LHCN-M2 (cell line): Measurements from ENCODE around the gene ANKS1A. TPM values are rescaled to one million over a fixed set of nuclear protein-coding genes. Genes with fewer than 3 reads are reported as not detected.
"Not testable (repeated sequence)": the region's sequence is repeated elsewhere in the genome, so short reads cannot be mapped to it uniquely, and the experiment has no call there.

Experiments used
- DNase-seq: peaks from one replicate; pipeline ENCODE4 v3.0.0-alpha.2; 2012; ENCODE audit warnings: low read depth
- total RNA-seq: library from RNA; depleted of rRNA; stranded (reverse); fragments of >200 nt; gene quantifications from 2 replicates; pipeline ENCODE4 v1.2.3, GENCODE V29; 2014

Gene ANKS1A
- total RNA-seq, 1 experiment from 2014 or later = 13.4 TPM

- DNase-seq = no peak
Measured at GRCh38 chr6:34993213-34993612, 104.2 kb downstream of the ANKS1A start.

GRCh38 chr6:34994693-34995092 lies 105.6 kb downstream of the ANKS1A start:
- no peak for DNase-seq

GRCh38 chr6:34998417-34998816 lies 109.4 kb downstream of the ANKS1A start:
- not testable (repeated sequence) for DNase-seq

- DNase-seq = not testable (repeated sequence)
Measured at GRCh38 chr6:34999153-34999552, 110.1 kb downstream of the ANKS1A start.

- not testable (repeated sequence) for DNase-seq
Measured at GRCh38 chr6:34999962-35000361, 110.9 kb downstream of the ANKS1A start.

GRCh38 chr6:35001349-35001748 lies 112.3 kb downstream of the ANKS1A start:
- not testable (repeated sequence) for DNase-seq

- not testable (repeated sequence) for DNase-seq
Measured at GRCh38 chr6:35003886-35004530, 115.0 kb downstream of the ANKS1A start.

GRCh38 chr6:35007016-35007415 lies 118.0 kb downstream of the ANKS1A start:
- no peak for DNase-seq

GRCh38 chr6:35008858-35009257 lies 119.8 kb downstream of the ANKS1A start:
- DNase-seq = no peak

- DNase-seq = no peak
Measured at GRCh38 chr6:35011096-35012041, 122.3 kb downstream of the ANKS1A start.

GRCh38 chr6:35013701-35014100 lies 124.6 kb downstream of the ANKS1A start:
- no peak for DNase-seq

GRCh38 chr6:35014341-35014740 lies 125.3 kb downstream of the ANKS1A start:
- DNase-seq = peak; percentile 55

- peak; percentile 82 for DNase-seq
Measured at GRCh38 chr6:35014786-35015185, 125.7 kb downstream of the ANKS1A start.

GRCh38 chr6:35015476-35015875 lies 126.4 kb downstream of the ANKS1A start:
- DNase-seq = no peak

- DNase-seq = no peak
Measured at GRCh38 chr6:35015996-35016395, 126.9 kb downstream of the ANKS1A start.

- DNase-seq = peak; percentile 86
Measured at GRCh38 chr6:35016502-35017321, 127.7 kb downstream of the ANKS1A start.

- DNase-seq = no peak
Measured at GRCh38 chr6:35017411-35018181, 128.5 kb downstream of the ANKS1A start.

GRCh38 chr6:35018182-35018519 lies 129.1 kb downstream of the ANKS1A start:
- no peak for DNase-seq

- no peak for DNase-seq
Measured at GRCh38 chr6:35018746-35019145, 129.7 kb downstream of the ANKS1A start.

- DNase-seq = no peak
Measured at GRCh38 chr6:35019171-35019570, 130.1 kb downstream of the ANKS1A start.

- no peak for DNase-seq
Measured at GRCh38 chr6:35019831-35020230, 130.8 kb downstream of the ANKS1A start.
